GM21717 (cell line): Measurements from ENCODE around the gene PDE4B.
A peak's percentile ranks its signal among the peaks of the same experiment; 100 is the strongest.
"Not testable (repeated sequence)": the region's sequence is repeated elsewhere in the genome, so short reads cannot be mapped to it uniquely, and the experiment has no call there.

Experiments used
- ATAC-seq: cut with Tn5 transposase; IDR thresholded peaks from one replicate; pipeline ENCODE4 v1.9.1; 2021; ENCODE audit warnings: mild to moderate bottlenecking, moderate library complexity; ENCODE audit not compliant: unreplicated experiment

Gene PDE4B

GRCh38 chr1:66298464-66298863 lies 505.8 kb downstream of the PDE4B start:
- ATAC-seq = no peak

GRCh38 chr1:66300280-66300971 lies 507.7 kb downstream of the PDE4B start:
- no peak for ATAC-seq

GRCh38 chr1:66300972-66301451 lies 508.3 kb downstream of the PDE4B start:
- peak; percentile 77 for ATAC-seq

- ATAC-seq = no peak
Observed at GRCh38 chr1:66302184-66302742, 509.6 kb downstream of the PDE4B start.

GRCh38 chr1:66302815-66303214 lies 510.1 kb downstream of the PDE4B start:
- no peak for ATAC-seq

- no peak for ATAC-seq
Observed at GRCh38 chr1:66303646-66304045, 511.0 kb downstream of the PDE4B start.

GRCh38 chr1:66304128-66304527 lies 511.4 kb downstream of the PDE4B start:
- ATAC-seq = no peak

- ATAC-seq = no peak
Observed at GRCh38 chr1:66305927-66306326, 513.2 kb downstream of the PDE4B start.

- ATAC-seq = no peak
Observed at GRCh38 chr1:66309006-66309741, 516.5 kb downstream of the PDE4B start.

GRCh38 chr1:66311092-66311491 lies 518.4 kb downstream of the PDE4B start:
- no peak for ATAC-seq

- no peak for ATAC-seq
Observed at GRCh38 chr1:66311628-66312027, 518.9 kb downstream of the PDE4B start.

- no peak for ATAC-seq
Observed at GRCh38 chr1:66312271-66312990, 519.7 kb downstream of the PDE4B start.

- ATAC-seq = no peak
Observed at GRCh38 chr1:66313429-66313828, 520.7 kb downstream of the PDE4B start.

GRCh38 chr1:66315671-66316070 lies 523.0 kb downstream of the PDE4B start:
- no peak for ATAC-seq

GRCh38 chr1:66316464-66317247 lies 524.0 kb downstream of the PDE4B start:
- no peak for ATAC-seq

- no peak for ATAC-seq
Observed at GRCh38 chr1:66317248-66317515, 524.5 kb downstream of the PDE4B start.

GRCh38 chr1:66320231-66320630 lies 527.5 kb downstream of the PDE4B start:
- ATAC-seq = no peak

- ATAC-seq = not testable (repeated sequence)
Observed at GRCh38 chr1:66322462-66322861, 529.8 kb downstream of the PDE4B start.

GRCh38 chr1:66323958-66324625 lies 531.4 kb downstream of the PDE4B start:
- ATAC-seq = no peak
